K562 (cell line): ENCODE results near the gene KLHL22. TPM values are rescaled to one million over a fixed set of nuclear protein-coding genes. Genes with fewer than 3 reads are reported as not detected.

Experiments used
- CREB5 ChIP-seq: fragments of 250-450 bp; sonication (Bioruptor Pico); IDR thresholded peaks from 2 replicates; pipeline ENCODE4 v1.5.0; 2020; ENCODE audit warnings: mild to moderate bottlenecking
- DPF2 ChIP-seq: fragments of 450-650 bp; IDR thresholded peaks from 2 replicates; pipeline ENCODE4 v1.6.1; 2016
- HMG20A ChIP-seq: fragments of 450-650 bp; formaldehyde crosslinking; conservative IDR thresholded peaks from 2 replicates; pipeline ENCODE4 v1.4.0; 2020; ENCODE audit warnings: mild to moderate bottlenecking, mixed read lengths
- IRF1 ChIP-seq: sonication (generic); formaldehyde crosslinking; IDR thresholded peaks from 2 replicates; pipeline ENCODE4 v1.8.0; 2022; ENCODE audit warnings: missing genetic modification reagents, mild to moderate bottlenecking, borderline replicate concordance
- KLF1 ChIP-seq: fragments of 450-650 bp; IDR thresholded peaks from 2 replicates; pipeline ENCODE4 v1.6.1; 2016; ENCODE audit warnings: missing genetic modification characterization, missing compliant biosample characterization
- KLF16 ChIP-seq: IDR thresholded peaks from 2 replicates; pipeline ENCODE4 v1.6.1; 2016; ENCODE audit warnings: antibody characterized with exemption
- MITF ChIP-seq: IDR thresholded peaks from 2 replicates; pipeline ENCODE4 v1.6.1; 2014; ENCODE audit warnings: antibody characterized with exemption
- NCOA1 ChIP-seq: fragments of 450-650 bp; IDR thresholded peaks from 2 replicates; pipeline ENCODE4 v1.6.1; 2016; ENCODE audit warnings: low read depth
- PRMT5 ChIP-seq: sonication (generic); formaldehyde crosslinking; IDR thresholded peaks from 2 replicates; pipeline ENCODE4 v1.5.0; 2020; ENCODE audit warnings: missing genetic modification reagents
- PTBP1 ChIP-seq: fragments of 200-400 bp; formaldehyde crosslinking; IDR thresholded peaks from 2 replicates; pipeline ENCODE4 v1.6.1; 2017; ENCODE audit warnings: low read depth, low read length
- REST ChIP-seq, 2 experiments: fragments of 450-650 bp; formaldehyde crosslinking in 1 of 2; IDR thresholded peaks; 2 replicates each; pipeline versions ENCODE4 v1.4.0 to v1.6.1; 2014 to 2020; ENCODE audit warnings: mild to moderate bottlenecking in 2 of 2, borderline replicate concordance in 1 of 2, low read depth in 1 of 2
- USF2 ChIP-seq: sonication (generic); formaldehyde crosslinking; IDR thresholded peaks from 2 replicates; pipeline ENCODE4 v1.5.0; 2020; ENCODE audit warnings: missing genetic modification reagents
- ZKSCAN3 ChIP-seq: fragments of 250-450 bp; sonication (Bioruptor Pico); IDR thresholded peaks from 2 replicates; pipeline ENCODE4 v1.4.0; 2020
- ZNF507 ChIP-seq: conservative IDR thresholded peaks from 2 replicates; pipeline ENCODE4 v1.6.1; 2017; ENCODE audit warnings: missing genetic modification characterization, missing compliant biosample characterization
- polyA plus RNA-seq, 8 experiments: library from polyadenylated mRNA; depleted of rRNA in 4 of 8; stranded (reverse) in 5 of 8; unstranded in 3 of 8; fragments of >200 nt; fragmentation: Nextera tagmentation in 2 of 8; fragmentation: Illumina TruSeq in 1 of 8; extraction: Ambion mirVana in 2 of 8; extraction: Trizol in 1 of 8; gene quantifications; 2 replicates each; pipeline versions ENCODE4 v1.2.1 to v1.2.3, GENCODE V29; 2011 to 2014; ENCODE audit warnings: inconsistent platforms in 1 of 8, missing spikeins in 1 of 8
- total RNA-seq, 7 experiments: library from RNA; depleted of rRNA in 6 of 7; stranded (reverse); fragments of >200 nt in 6 of 7; fragmentation: Illumina TruSeq in 2 of 7; extraction: Trizol in 2 of 7; gene quantifications; 2 replicates each; pipeline versions ENCODE4 v1.2.1 to v1.2.3, GENCODE V29; 2011 to 2021; ENCODE audit warnings: low replicate concordance in 1 of 7

KLHL22 gene
- total and polyA plus RNA-seq, 9 of the 15 experiments (the other 6 are each of a cell fraction or from before 2014, with no cell fraction given), result 1.3 to 25.6 (median 15.2) TPM

GRCh38 chr22:20440637-20441591 lies 54.7 kb downstream of the KLHL22 start (continued):
- no peak for TF ChIP-seq HMG20A (CRISPR knock-in tag)
- no peak for TF ChIP-seq ZNF507 (tag)
- TF ChIP-seq ZKSCAN3 (CRISPR knock-in tag), result 0 out of 2 replicates have a peak, but pooled peaks have one; percentile 0
- TF ChIP-seq REST (IDR thresholded peaks at IDR 0.05; ENCODE audit: borderline replicate concordance), result no peak
- TF ChIP-seq REST (CRISPR knock-in tag; IDR thresholded peaks at IDR 0.05; ENCODE audit: low read depth), result no peak
- no peak for TF ChIP-seq NCOA1
- TF ChIP-seq PRMT5, result 0 out of 2 replicates have a peak, but pooled peaks have one; percentile 25
- TF ChIP-seq MITF, result no peak
- TF ChIP-seq IRF1 (CRISPR knock-in tag), result no peak
- no peak; the same call in 1 of the 2 replicates for TF ChIP-seq USF2
- no peak for TF ChIP-seq CREB5 (CRISPR knock-in tag)
- TF ChIP-seq DPF2, result no peak
- no peak for TF ChIP-seq KLF16
- no peak for TF ChIP-seq KLF1 (tag)
- 0 out of 2 replicates have a peak, but pooled peaks have one; percentile 15 for TF ChIP-seq PTBP1
